ENCODE results near the gene ANKRD61.

Gene ANKRD61

GRCh38 chr7:6015917-6016652, 15.1 kb upstream of the ANKRD61 start:
- H3K4me3 ChIP-seq (ENCODE audit: low read depth, low read length, poor library complexity, severe bottlenecking) = no peak overlapping the region
- TF ChIP-seq CTCF (IDR thresholded peaks at IDR 0.05; ENCODE audit: low read length) = no peak
- TF ChIP-seq EZH2 (IDR thresholded peaks at IDR 0.05; ENCODE audit: borderline replicate concordance, low read length) = no peak
- no peaks in the 10 kb centered on the region for H3K9me3 ChIP-seq (ENCODE audit: low read length)
- no peaks in the 10 kb centered on the region for H3K9me2 ChIP-seq (ENCODE audit: low read depth, low read length)
- H2AFZ ChIP-seq (ENCODE audit: low read length) = no peak overlapping the region
- no peak overlapping the region for H3K4me2 ChIP-seq (ENCODE audit: low read length)
- H3K27ac ChIP-seq (ENCODE audit: low read depth, low read length, poor library complexity, severe bottlenecking) = peak overlapping the region; percentile 37
- no peaks in the 10 kb centered on the region for H4K20me1 ChIP-seq (ENCODE audit: insufficient read depth, low read length)
- H3F3A ChIP-seq (ENCODE audit: insufficient read depth, low read length) = no peaks in the 10 kb centered on the region
- no peak overlapping the region for H3K9ac ChIP-seq (ENCODE audit: low read length)
- no peaks in the 10 kb centered on the region for H3K27me3 ChIP-seq (ENCODE audit: insufficient read depth, low read length)
- H3K36me3 ChIP-seq (ENCODE audit: insufficient read depth, low read length) = peaks cover 64% of the 10 kb centered on the region
- no peaks in the 10 kb centered on the region for H3K79me2 ChIP-seq (ENCODE audit: insufficient read depth, low read length)
- H3K4me1 ChIP-seq (ENCODE audit: insufficient read depth, low read length, severe bottlenecking) = peaks cover 5% of the 10 kb centered on the region

- H3K27me3 ChIP-seq (ENCODE audit: insufficient read depth, low read length) = no peaks in the 10 kb centered on the region
- H4K20me1 ChIP-seq (ENCODE audit: insufficient read depth, low read length) = no peaks in the 10 kb centered on the region
- TF ChIP-seq EZH2 (IDR thresholded peaks at IDR 0.05; ENCODE audit: borderline replicate concordance, low read length) (no peak), CTCF (IDR thresholded peaks at IDR 0.05; ENCODE audit: low read length) (no peak)
- H3K9ac ChIP-seq (ENCODE audit: low read length) = no peak overlapping the region
- no peaks in the 10 kb centered on the region for H3K9me3 ChIP-seq (ENCODE audit: low read length)
- no peak overlapping the region for H3K4me3 ChIP-seq (ENCODE audit: low read depth, low read length, poor library complexity, severe bottlenecking)
- peaks cover under 1% of the 10 kb centered on the region for H3K4me1 ChIP-seq (ENCODE audit: insufficient read depth, low read length, severe bottlenecking)
- no peak overlapping the region for H3K4me2 ChIP-seq (ENCODE audit: low read length)
- H3K36me3 ChIP-seq (ENCODE audit: insufficient read depth, low read length) = peaks cover 69% of the 10 kb centered on the region
- H3K27ac ChIP-seq (ENCODE audit: low read depth, low read length, poor library complexity, severe bottlenecking) = no peak overlapping the region
- H3K79me2 ChIP-seq (ENCODE audit: insufficient read depth, low read length) = no peaks in the 10 kb centered on the region
- no peaks in the 10 kb centered on the region for H3K9me2 ChIP-seq (ENCODE audit: low read depth, low read length)
- H2AFZ ChIP-seq (ENCODE audit: low read length) = no peak overlapping the region
- no peaks in the 10 kb centered on the region for H3F3A ChIP-seq (ENCODE audit: insufficient read depth, low read length)
Observed at GRCh38 chr7:6016653-6016966, 14.6 kb upstream of the ANKRD61 start.

- Histone ChIP-seq H2AFZ (ENCODE audit: low read length) (no peak overlapping the region), H3K79me2 (ENCODE audit: insufficient read depth, low read length) (no peaks in the 10 kb centered on the region), H3K4me1 (ENCODE audit: insufficient read depth, low read length, severe bottlenecking) (no peaks in the 10 kb centered on the region), H3K27ac (ENCODE audit: low read depth, low read length, poor library complexity, severe bottlenecking) (no peak overlapping the region), H3F3A (ENCODE audit: insufficient read depth, low read length) (0 out of 2 replicates have a peak, but pooled peaks cover 2% of the 10 kb centered on the region), H3K9ac (ENCODE audit: low read length) (no peak overlapping the region), H3K9me2 (ENCODE audit: low read depth, low read length) (no peaks in the 10 kb centered on the region), H3K4me3 (ENCODE audit: low read depth, low read length, poor library complexity, severe bottlenecking) (no peak overlapping the region), H3K27me3 (ENCODE audit: insufficient read depth, low read length) (no peaks in the 10 kb centered on the region), H3K36me3 (ENCODE audit: insufficient read depth, low read length) (peaks cover 99% of the 10 kb centered on the region), H3K9me3 (ENCODE audit: low read length) (no peaks in the 10 kb centered on the region), H3K4me2 (ENCODE audit: low read length) (no peak overlapping the region), H4K20me1 (ENCODE audit: insufficient read depth, low read length) (no peaks in the 10 kb centered on the region)
- no peak for TF ChIP-seq CTCF (IDR thresholded peaks at IDR 0.05; ENCODE audit: low read length)
- TF ChIP-seq EZH2 (IDR thresholded peaks at IDR 0.05; ENCODE audit: borderline replicate concordance, low read length) = no peak
Observed at GRCh38 chr7:6020371-6021286, 10.5 kb upstream of the ANKRD61 start.
